Mucosa of stomach (tissue), 1 donor: ENCODE data around the gene ADI1.
"Not testable (repeated sequence)": the region's sequence is repeated elsewhere in the genome, so short reads cannot be mapped to it uniquely, and the experiment has no call there.

Experiments
- H3K27me3 ChIP-seq: one replicate; pipeline ENCODE4 v1.7.0; 2013; ENCODE audit warnings: mild to moderate bottlenecking, low read length; ENCODE audit not compliant: control insufficient read depth, insufficient read depth
- H3K36me3 ChIP-seq: one replicate; pipeline ENCODE4 v1.7.0; 2013; ENCODE audit warnings: low read length; ENCODE audit not compliant: control insufficient read depth, insufficient read depth
- H3K4me1 ChIP-seq: one replicate; pipeline ENCODE4 v1.7.0; 2013; ENCODE audit warnings: mild to moderate bottlenecking, low read length; ENCODE audit not compliant: control insufficient read depth, insufficient read depth
- H3K4me3 ChIP-seq: one replicate; pipeline ENCODE4 v1.7.0; 2013; ENCODE audit warnings: low read length
- H3K9ac ChIP-seq: one replicate; pipeline ENCODE4 v1.7.0; 2013; ENCODE audit warnings: mild to moderate bottlenecking, low read length, moderate library complexity
- H3K9me3 ChIP-seq: one replicate; pipeline ENCODE4 v1.7.0; 2013; ENCODE audit warnings: mild to moderate bottlenecking, low read length, moderate library complexity; ENCODE audit not compliant: control insufficient read depth
- donor health status: Pancreatic carcinoma.

Gene ADI1

DNA sequence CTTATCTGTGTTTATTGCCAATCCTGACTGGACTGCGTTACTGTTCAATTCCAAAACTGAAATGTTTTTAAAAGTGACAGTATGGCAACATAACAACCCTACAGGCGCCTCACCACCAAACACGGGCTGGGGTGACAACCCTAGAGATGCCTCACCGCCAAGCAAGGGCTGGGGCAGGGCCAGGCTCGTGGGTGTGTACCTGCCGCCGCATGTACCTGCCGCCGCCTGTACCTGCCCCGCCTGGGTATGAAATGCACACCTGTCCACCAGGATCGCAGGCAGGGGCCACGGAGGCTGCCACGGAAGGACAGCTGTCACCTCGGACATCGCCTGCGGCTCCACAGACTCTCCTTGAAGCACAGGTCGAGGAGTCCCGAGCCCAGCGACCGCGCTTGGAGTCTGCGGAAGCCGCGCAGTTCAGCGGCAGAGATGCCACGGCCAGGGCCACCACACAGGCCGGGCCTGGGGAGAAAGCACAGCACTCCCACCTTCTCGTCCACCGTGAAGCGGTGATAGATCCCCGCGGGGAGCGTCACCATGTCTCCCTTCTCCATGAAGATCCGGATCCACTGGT, 18.9 kb downstream of the ADI1 start:
- no peak overlapping the region for H3K4me3 ChIP-seq
- H3K4me1 ChIP-seq = no peaks in the 10 kb centered on the region
- H3K27me3 ChIP-seq = no peaks in the 10 kb centered on the region
- no peaks in the 10 kb centered on the region for H3K36me3 ChIP-seq
- no peak overlapping the region for H3K9ac ChIP-seq
- H3K9me3 ChIP-seq = no peaks in the 10 kb centered on the region

DNA sequence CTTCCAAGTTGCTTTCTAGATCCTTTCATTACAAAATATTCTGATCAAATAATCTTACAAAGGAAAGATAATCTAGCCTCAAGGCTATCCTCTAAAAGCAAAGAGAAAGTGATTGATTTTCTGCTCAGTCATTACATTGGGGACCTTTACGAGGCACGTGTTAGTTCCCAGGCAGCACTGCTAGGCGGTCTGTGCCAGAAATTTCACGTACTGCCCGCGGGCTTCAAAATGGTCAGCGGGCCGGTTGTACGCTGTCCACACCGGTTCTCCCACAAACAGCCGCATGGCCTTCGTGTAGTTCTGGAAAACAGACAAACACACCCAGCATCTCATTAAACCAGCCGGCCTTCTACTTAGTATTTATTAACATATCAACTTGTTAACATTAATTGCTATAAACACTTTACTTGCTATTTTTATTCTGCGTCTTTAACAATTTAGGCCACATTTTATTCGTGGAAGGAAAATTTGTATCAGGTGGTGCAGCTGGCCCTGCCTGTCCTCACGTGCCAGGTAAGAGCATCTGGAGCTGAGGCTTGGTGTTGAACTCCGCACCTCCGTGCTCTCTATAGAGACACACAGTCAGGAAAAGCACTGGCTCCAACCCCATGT, 20.4 kb downstream of the ADI1 start:
- Histone ChIP-seq H3K27me3 (no peaks in the 10 kb centered on the region), H3K4me1 (no peaks in the 10 kb centered on the region), H3K36me3 (peaks cover 5% of the 10 kb centered on the region), H3K9ac (no peak overlapping the region), H3K9me3 (no peaks in the 10 kb centered on the region), H3K4me3 (no peak overlapping the region)

DNA sequence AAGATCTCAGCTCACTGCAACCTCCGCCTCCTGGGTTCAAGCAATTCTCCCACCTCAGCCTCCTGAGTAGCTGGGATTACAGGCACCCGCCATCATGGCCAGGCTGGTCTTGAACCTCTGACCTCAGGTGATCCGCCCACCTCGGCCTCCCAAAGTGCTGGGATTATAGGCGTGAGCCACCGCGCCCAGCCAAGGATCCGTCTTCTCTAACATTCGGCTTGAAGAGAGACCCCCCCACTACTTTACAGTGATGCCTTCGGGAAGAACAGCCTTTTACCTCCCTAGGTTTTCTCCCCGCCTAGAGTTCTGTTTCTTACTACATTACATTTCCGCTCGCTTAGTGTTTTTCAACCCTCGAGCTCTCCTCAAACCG, 22.6 kb downstream of the ADI1 start:
- H3K4me3 ChIP-seq, H3K9ac ChIP-seq, H3K36me3 ChIP-seq, H3K9me3 ChIP-seq, H3K4me1 ChIP-seq, H3K27me3 ChIP-seq: not testable (repeated sequence)

DNA sequence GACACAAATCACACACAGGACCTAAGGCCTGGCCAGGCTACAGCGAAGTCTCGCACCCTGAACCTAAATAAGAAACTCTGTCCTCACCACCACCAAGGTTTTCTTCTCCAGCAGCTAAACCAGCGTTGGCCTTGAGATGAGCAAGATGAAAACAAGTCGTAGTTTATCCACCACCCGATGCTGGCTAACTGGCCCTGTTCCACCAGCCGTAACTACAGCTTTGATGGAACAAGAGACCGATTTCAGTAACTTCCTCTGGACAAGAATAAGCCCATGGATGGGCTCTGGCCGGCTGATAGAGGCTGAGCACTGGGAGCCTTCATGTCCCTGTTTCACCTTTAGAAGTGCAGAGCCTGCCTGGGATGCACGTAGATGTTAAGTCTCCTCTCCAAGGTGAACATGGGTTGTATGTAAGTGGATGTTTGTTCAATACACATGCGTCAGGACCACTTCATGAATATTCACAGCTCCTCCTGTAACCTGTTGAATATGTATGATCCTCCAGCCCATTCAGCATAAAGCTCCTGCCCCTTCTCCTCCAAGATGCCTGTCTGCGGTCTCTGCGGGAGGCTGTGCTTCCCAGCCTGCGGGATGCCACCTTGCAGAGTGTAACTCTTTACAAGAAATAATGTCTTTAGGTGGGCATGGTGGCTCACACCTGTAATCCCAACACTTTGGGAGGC, 24.2 kb downstream of the ADI1 start:
- no peaks in the 10 kb centered on the region for H3K27me3 ChIP-seq
- H3K9me3 ChIP-seq = no peaks in the 10 kb centered on the region
- peaks cover 5% of the 10 kb centered on the region for H3K36me3 ChIP-seq
- H3K4me1 ChIP-seq = no peaks in the 10 kb centered on the region
- H3K9ac ChIP-seq = no peak overlapping the region
- no peak overlapping the region for H3K4me3 ChIP-seq

DNA sequence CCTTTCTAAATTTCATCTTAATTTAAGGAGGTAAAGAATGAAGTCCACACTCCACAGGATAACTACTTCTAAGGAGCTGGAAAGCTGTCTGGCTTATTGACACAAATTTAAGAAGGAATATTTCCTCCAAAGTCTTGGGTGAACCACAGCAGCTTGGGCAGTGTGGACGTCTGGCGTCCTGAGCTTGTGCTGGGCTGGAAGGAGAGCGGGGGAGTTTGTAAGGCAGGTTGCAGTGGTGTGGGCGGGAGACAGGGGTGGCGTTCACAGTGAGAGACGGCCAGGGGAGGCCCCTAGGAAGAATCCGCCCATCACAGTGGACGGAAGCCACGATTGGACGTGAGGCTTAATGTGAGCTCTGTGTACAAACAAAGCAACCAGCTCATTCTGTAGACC, 25.7 kb downstream of the ADI1 start:
- H3K36me3 ChIP-seq = peaks cover 5% of the 10 kb centered on the region
- peaks cover 6% of the 10 kb centered on the region for H3K4me1 ChIP-seq
- no peaks in the 10 kb centered on the region for H3K9me3 ChIP-seq
- H3K4me3 ChIP-seq = no peak overlapping the region
- H3K27me3 ChIP-seq = no peaks in the 10 kb centered on the region
- H3K9ac ChIP-seq = peak overlapping the region; percentile 14

DNA sequence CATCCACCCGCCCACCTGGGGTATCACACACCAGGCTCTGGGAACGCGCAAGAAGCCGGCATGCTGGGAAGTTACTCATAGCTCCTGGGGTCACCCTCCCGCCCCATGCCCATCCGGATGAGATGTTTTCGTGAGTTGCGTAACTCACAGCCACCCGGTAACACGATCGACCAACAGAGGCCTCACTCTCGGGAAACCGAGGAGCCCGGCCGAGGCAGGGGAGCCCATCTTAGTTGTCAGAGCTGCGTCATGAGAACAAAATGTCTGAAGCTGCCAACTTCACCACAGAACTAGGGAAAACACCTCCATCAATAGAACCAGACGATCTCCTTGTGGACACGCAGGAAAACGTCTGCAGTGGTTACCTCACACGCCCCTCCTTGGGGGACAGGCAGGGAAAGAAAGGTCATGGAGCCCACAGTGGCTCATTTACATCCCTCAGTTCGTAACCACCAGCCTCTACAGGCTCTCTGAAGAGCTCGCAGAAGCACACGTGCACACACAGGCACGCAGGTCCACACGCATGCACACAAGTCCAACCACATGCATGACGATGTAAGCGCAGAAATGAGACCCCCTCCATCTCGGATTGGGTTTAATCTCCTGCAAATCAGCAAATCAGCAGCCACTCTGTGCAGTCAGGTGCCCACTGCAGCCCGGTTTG, 26.2 kb downstream of the ADI1 start:
- no peak overlapping the region for H3K9ac ChIP-seq
- H3K4me3 ChIP-seq = no peak overlapping the region
- peaks cover 5% of the 10 kb centered on the region for H3K36me3 ChIP-seq
- no peaks in the 10 kb centered on the region for H3K9me3 ChIP-seq
- H3K4me1 ChIP-seq = peaks cover 6% of the 10 kb centered on the region
- no peaks in the 10 kb centered on the region for H3K27me3 ChIP-seq

DNA sequence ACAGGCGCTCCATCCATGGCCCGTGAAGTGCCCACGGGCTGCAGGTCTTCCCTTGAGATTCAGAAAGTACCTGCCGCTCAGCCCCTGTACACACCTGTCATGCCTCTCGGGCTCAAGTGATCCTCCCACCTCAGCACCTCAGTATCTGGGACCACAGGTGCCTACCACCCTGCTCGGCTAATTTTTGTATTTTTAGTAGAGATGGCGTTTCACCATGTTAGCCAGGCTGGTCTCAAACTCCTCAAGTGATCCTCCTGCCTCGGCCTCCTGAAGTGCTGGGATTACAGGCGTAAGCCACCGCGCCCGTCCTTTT, 26.9 kb downstream of the ADI1 start:
- not testable (repeated sequence) for H3K4me1 ChIP-seq, H3K4me3 ChIP-seq, H3K36me3 ChIP-seq, H3K27me3 ChIP-seq, H3K9ac ChIP-seq, H3K9me3 ChIP-seq

DNA sequence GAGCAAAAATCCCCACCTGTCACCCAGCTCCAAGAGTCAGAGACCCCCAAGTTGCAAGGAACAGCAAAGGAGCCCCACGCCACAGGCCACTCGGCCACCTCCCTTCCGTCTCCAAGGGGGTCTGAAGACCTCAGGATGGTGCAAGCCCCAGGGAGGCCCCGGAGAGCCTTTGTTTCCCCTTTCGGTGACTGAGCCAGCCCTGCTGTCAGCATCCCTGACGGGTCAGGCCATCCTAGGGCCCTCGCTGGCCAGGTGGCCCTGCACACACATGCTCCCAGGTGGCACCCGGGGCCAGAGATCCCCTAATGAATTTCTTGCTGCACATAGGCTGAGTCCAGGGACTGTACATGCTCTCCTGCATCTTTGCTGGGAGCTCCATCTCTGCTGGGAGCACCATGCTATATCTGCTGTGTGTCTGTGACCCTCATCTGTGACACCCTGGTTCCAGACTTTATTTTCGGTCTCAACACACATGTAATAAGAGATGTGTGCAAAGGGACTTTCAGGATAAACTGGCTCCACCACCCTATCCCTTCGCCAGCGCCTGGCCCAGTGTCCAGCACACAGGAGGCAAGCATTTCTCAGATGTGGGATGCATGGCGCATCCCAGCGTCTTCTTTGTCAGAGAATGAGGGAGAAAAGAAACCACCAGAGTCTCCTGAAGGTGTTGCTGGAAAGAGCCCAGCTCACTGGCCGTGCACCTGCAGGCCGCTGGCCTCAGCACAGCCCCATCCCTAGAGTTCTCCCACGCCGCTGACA, 27.4 kb downstream of the ADI1 start:
- no peaks in the 10 kb centered on the region for H3K27me3 ChIP-seq
- H3K9me3 ChIP-seq = no peaks in the 10 kb centered on the region
- no peak overlapping the region for H3K9ac ChIP-seq
- peaks cover 5% of the 10 kb centered on the region for H3K36me3 ChIP-seq
- H3K4me3 ChIP-seq = no peak overlapping the region
- H3K4me1 ChIP-seq = peaks cover 6% of the 10 kb centered on the region

DNA sequence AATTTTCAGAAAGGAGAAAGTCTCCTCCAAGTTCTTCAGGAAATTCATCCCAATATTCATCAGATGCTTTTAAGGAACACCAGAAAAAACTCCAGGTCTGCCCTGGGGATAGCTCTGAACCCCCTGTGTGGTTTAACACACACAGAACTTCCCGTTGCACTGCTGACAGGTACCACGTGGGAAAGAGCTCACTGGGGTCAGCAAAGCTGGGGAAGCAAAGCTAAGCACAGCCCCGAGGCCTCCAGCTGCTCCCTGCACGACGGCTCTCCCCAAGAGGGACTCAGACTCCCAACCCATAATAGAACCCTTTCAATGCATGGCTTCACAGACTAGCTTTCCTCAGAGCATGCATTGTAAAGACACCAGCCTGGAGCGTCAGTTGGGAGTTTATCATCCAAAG, 28.0 kb downstream of the ADI1 start:
- Histone ChIP-seq H3K9ac (no peak overlapping the region), H3K27me3 (no peaks in the 10 kb centered on the region), H3K36me3 (peaks cover 5% of the 10 kb centered on the region), H3K4me3 (no peak overlapping the region), H3K4me1 (peaks cover 6% of the 10 kb centered on the region), H3K9me3 (no peaks in the 10 kb centered on the region)

DNA sequence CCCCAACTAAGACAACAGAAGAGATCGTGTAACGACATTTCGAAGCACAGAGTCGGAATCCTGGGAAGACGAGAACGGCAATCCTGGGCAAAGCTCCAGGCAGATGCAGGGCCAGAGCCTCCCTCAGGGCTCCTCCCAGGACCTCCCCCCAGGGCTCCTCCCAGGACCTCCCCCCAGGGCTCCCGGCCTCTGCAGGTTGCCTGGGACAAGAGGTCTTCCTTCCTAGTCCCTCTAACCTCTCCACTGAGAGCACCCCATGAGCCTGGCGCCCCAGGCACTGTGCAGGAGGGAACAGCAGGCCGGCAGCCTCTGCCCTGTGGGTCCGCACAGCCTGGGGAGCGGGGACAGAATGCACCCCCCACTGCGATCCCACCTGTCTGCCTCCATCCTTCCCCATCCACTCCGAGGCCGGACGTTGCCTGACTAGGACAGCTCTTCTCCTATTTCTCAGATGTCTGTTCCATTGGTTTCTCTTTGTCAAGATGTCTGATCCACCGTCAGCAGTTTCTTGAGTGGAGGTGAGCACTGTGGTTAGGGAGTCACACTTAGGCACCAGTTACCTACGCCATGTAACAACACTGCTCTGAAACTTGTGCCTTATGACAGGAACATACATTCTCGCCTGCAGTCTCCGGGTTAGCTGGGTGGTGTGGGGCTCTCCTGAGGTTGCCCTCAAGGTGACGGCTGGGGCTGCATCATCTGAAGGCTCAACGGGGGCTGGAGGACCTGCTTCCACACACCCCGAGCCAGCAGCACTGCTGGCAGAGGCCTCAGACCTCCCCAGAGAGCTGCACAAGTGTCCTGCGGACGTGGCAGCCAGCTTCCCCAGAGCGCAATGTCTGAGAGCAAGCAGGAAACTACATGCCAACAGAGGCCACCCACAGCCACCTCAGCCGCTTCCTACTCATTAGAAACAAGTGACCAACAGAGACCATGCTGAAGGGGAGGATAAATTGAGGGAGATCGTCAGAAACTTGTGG, 28.9 kb downstream of the ADI1 start:
- Histone ChIP-seq H3K27me3 (no peaks in the 10 kb centered on the region), H3K9me3 (no peaks in the 10 kb centered on the region), H3K9ac (no peak overlapping the region), H3K36me3 (peaks cover 5% of the 10 kb centered on the region), H3K4me3 (no peak overlapping the region), H3K4me1 (peaks cover 6% of the 10 kb centered on the region)

DNA sequence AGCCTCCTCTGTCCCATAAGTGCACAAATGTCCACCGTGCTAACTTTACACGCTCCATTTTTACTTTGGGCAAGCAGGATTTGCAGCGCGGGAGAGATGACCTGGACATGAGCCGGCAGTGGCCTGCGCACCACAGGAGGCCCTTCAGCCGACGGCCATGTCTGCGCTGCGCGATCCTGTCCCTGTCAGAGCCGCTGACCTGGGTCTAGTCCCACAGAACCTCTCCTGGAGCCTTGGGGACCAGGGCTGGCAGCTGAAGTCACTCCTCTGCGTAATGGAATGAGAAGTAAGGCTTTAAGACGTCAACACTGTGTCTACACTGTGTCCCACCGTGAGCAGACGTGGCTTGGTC, 29.6 kb downstream of the ADI1 start:
- peaks cover 6% of the 10 kb centered on the region for H3K4me1 ChIP-seq
- H3K9ac ChIP-seq = no peak overlapping the region
- H3K27me3 ChIP-seq = no peaks in the 10 kb centered on the region

More for the DNA sequence above, 29.6 kb downstream of the ADI1 start:
- H3K4me3 ChIP-seq = no peak overlapping the region
- H3K36me3 ChIP-seq = no peaks in the 10 kb centered on the region
- H3K9me3 ChIP-seq = no peaks in the 10 kb centered on the region
